ENCODE data around the gene NFE2L2.
"Not testable (repeated sequence)": the region's sequence is repeated elsewhere in the genome, so short reads cannot be mapped to it uniquely, and the experiment has no call there.

NFE2L2 gene

GRCh38 chr2:177264693-177265587 lies at the start of gene NFE2L2:
Gene NFE2L2 (minus strand): TSS chr2:177264727. CDS start chr2:177264576, 151 bp downstream.
- peak; percentile 90 for DNase-seq (ENCODE audit: low spot score)

- DNase-seq (ENCODE audit: low spot score): no peak
These were observed 49.7 kb upstream of the NFE2L2 start for GRCh38 chr2:177314194-177314593.

- no peak for DNase-seq (ENCODE audit: low spot score)
These were observed 48.7 kb upstream of the NFE2L2 start for GRCh38 chr2:177313162-177313781.

GRCh38 chr2:177312562-177312961 lies 48.0 kb upstream of the NFE2L2 start:
- DNase-seq (ENCODE audit: low spot score): no peak

GRCh38 chr2:177309672-177310309 lies 45.3 kb upstream of the NFE2L2 start:
- DNase-seq (ENCODE audit: low spot score): not testable (repeated sequence)

- DNase-seq (ENCODE audit: low spot score): no peak
These were observed 42.0 kb upstream of the NFE2L2 start for GRCh38 chr2:177306550-177306949.

GRCh38 chr2:177303939-177304338 lies 39.4 kb upstream of the NFE2L2 start:
- DNase-seq (ENCODE audit: low spot score): no peak

GRCh38 chr2:177302552-177302951 lies 38.0 kb upstream of the NFE2L2 start:
- DNase-seq (ENCODE audit: low spot score): no peak

GRCh38 chr2:177298191-177298590 lies 33.7 kb upstream of the NFE2L2 start:
- no peak for DNase-seq (ENCODE audit: low spot score)

- peak; percentile 42 for DNase-seq (ENCODE audit: low spot score)
These were observed 31.5 kb upstream of the NFE2L2 start for GRCh38 chr2:177296040-177296439.

GRCh38 chr2:177295484-177295883 lies 31.0 kb upstream of the NFE2L2 start:
- DNase-seq (ENCODE audit: low spot score): no peak

GRCh38 chr2:177291701-177292100 lies 27.2 kb upstream of the NFE2L2 start:
- peak; percentile 71 for DNase-seq (ENCODE audit: low spot score)

- peak; percentile 59 for DNase-seq (ENCODE audit: low spot score)
These were observed 25.5 kb upstream of the NFE2L2 start for GRCh38 chr2:177289824-177290628.

GRCh38 chr2:177287814-177288213 lies 23.3 kb upstream of the NFE2L2 start:
- DNase-seq (ENCODE audit: low spot score): no peak

GRCh38 chr2:177285892-177286715 lies 21.6 kb upstream of the NFE2L2 start:
- DNase-seq (ENCODE audit: low spot score): no peak

GRCh38 chr2:177284531-177284930 lies 20.0 kb upstream of the NFE2L2 start:
- DNase-seq (ENCODE audit: low spot score): no peak

GRCh38 chr2:177283906-177284305 lies 19.4 kb upstream of the NFE2L2 start:
- no peak for DNase-seq (ENCODE audit: low spot score)

- no peak for DNase-seq (ENCODE audit: low spot score)
These were observed 18.5 kb upstream of the NFE2L2 start for GRCh38 chr2:177282787-177283572.

GRCh38 chr2:177282181-177282641 lies 17.7 kb upstream of the NFE2L2 start:
- DNase-seq (ENCODE audit: low spot score): no peak
